ENCODE results near the gene FNDC8.
A peak's percentile ranks its signal among the peaks of the same experiment; 100 is the strongest.
"Not testable (repeated sequence)": the region's sequence is repeated elsewhere in the genome, so short reads cannot be mapped to it uniquely, and the experiment has no call there.

The FNDC8 gene

GRCh38 chr17:35146214-35146833, 24.9 kb downstream of the FNDC8 start:
- FAIRE-seq, result no peak

DNA sequence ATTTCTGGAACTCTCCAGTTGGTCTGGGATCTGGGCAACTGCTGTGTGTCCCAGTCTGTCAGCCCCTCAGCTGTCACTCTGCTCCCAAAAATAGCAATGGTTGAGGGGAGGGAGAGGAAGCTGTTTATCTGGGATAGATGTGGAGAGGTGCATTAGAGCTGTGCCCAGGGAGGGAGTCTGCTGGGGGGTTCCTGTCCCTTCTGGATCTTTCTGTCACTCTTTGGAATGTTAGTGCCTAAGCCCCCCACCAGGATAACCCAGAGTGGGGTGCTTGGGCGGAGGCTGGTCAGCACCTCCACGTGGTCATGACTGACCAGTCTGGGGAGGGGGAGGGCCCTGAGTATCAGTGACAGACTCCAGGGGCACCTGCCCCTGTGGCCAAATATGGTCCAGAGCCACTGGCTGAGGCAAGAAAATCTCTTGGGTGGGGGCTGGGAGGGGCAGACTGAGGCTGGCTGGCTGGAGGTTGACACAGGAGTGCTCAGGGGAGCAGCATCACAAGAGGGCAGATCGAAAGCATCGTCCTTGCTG, 26.0 kb downstream of the FNDC8 start, which contains the start of gene UNC45B:
TSS of gene UNC45B (plus strand) at position 443 of the 531 bp plus-strand sequence. CDS start 447 bp downstream, outside the sequence.
- FAIRE-seq, result no peak

- FAIRE-seq, result no peak
These were observed 26.7 kb downstream of the FNDC8 start for GRCh38 chr17:35148144-35148543.

DNA sequence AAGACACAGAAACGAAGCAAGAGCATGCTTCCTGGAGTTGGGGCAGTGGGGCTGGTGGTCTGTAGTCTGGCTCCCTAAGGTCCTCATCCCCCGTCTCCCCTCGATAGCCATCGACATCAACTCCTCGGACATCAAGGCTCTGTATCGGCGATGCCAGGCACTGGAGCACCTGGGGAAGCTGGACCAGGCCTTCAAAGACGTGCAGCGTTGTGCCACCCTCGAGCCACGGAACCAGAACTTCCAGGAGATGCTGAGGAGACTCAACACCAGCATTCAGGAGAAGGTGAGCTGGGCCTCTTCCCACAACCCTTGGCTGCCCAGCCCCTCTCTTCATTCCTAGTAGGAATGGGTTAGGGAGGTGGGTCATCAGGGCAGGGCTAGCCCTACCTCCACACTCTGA, 28.5 kb downstream of the FNDC8 start:
- no peak for FAIRE-seq

DNA sequence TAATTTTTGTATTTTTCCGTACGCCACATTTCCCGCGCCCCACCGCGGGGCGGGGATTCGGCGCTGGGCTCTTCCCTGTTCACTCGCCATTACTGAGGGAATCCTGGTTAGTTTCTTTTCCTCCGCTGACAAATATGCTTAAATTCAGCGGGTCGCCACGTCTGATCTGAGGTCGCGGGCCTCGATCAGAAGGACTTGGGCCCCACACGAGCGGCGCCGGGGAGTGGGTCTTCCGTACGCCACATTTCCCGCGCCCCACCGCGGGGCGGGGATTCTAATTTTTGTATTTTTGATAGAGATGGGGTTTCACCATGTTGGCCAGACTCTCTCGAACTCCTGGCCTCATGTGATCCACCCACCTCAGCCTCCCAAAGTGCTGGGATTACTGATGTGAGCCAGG, 29.7 kb downstream of the FNDC8 start:
- FAIRE-seq, result not testable (repeated sequence)

DNA sequence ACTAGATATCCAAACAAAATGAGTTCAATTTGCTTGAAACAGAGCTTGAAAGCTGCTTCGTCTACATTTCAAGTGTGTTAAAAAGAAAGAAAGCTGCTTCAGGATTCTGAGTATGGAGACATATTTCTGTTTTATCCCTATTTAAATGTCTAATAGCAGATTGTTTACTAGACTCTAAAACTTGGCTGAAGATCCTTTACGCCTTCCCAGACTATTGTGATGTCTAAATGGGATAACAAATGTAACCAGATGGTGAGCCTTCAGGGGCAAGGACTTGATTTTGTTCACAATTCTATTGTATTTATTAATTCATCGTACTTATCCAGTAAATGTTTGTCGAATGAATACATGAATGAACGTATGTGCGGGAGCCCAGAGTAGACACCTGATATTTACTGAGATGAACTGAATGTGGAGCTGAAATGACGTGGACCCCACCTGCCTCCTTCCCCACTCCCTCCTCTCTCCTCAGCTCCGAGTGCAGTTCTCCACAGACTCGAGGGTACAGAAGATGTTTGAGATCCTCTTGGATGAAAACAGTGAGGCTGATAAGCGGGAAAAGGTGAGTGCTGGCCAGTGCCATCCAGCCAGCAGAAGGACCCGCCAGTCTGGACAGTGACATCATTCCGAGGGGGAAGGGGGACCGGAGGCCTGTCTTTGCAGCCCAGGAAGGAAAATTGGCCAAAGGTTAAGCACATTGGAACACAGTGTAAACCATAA, 31.2 kb downstream of the FNDC8 start:
- no peak for FAIRE-seq

DNA sequence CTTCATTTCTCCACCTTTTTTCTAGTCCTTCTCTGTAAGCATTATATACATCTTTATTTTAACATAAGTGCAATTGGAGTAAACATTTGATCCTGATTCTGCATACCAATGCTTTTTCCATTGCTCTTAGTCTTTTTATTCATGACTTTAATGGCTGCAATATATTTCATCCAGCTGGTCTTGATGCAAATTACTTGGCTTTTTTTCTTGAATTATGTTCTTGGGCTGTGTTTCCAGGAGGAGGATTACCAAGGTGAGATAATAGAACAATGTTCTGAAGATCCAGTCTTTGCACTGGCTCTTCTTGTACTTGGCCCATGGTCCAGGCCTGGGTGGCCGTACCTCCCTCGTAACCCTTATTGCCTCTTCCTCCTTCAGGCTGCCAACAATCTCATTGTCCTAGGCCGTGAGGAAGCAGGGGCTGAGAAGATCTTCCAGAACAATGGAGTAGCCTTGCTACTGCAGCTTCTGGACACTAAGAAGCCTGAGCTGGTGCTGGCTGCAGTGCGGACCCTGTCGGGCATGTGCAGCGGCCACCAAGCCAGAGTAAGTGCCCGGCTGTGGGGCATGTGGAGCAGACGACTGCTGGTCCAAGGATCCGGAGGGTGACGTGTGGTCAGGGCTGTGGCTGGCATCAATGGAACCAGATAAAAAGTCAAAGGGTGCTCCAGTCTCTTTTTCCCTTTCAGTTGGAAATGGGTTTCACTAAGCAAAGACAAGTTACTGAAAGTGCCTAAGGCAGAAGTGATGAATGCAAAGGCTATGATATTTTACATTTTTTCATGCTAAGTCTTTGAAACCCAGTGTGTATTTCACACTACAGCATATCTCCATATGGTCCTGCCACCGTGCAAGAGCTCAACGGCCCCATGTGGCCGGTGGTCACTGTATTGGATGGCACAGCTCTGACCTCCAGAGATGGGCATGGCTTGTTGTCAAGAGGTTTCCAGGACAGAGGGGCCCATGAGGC, 33.1 kb downstream of the FNDC8 start:
- FAIRE-seq, result no peak

DNA sequence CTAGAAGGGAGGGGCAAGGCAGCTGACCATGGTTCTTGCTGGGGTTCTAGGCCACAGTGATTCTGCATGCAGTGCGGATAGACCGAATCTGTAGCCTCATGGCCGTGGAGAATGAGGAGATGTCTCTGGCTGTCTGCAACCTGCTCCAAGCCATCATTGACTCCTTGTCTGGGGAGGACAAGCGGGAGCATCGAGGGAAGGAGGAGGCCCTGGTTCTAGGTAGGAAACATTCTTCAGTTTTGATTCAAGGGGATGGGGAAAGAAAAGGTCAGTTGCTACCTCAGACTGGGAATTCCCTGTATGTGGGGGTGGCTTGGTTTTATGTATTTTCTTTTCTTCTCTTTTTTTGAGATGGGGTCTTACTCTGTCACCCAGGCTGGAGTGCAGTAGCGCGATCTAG, 33.8 kb downstream of the FNDC8 start:
- FAIRE-seq, result no peak

- FAIRE-seq, result no peak
These were observed 38.5 kb downstream of the FNDC8 start for GRCh38 chr17:35159940-35160339.

DNA sequence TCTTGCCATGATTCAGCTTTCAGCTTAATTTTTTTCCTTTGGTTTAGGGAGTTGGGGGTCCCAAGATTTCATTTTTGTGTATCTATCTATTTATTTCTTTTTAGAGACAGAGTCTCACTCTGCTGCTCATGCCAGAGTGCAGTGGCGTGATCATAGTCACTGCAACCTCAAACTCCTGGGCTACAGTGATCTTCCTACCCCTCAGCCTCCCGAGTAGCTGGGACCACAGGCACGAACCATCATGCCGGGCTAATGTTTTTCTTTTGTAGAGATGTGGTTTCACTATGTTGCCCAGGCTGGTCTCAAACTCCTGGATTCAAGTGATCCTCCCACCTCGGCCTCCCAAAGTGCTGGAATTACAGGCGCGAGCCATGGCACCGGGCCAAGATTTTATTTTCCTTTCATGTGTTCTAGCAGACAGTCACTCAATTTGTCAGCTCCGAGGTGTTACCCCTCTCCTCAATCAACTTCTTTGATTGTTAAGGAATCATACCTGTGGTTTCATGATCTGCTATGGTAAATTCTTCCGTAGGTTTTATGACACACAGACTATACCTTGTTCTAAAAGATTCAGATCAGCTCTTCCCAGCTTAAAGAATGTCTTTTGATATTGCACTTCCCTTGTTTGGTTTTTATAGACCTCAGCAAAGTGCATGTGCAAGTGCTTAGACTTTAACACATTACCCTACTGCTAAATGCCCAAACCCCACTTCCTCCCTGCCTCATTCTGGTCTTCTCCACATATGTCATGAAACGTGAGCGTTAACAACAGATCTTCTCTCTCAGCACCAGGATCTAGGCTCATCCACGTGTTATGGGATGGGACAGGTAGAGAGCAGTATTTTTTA, 39.2 kb downstream of the FNDC8 start:
- no peak for FAIRE-seq

DNA sequence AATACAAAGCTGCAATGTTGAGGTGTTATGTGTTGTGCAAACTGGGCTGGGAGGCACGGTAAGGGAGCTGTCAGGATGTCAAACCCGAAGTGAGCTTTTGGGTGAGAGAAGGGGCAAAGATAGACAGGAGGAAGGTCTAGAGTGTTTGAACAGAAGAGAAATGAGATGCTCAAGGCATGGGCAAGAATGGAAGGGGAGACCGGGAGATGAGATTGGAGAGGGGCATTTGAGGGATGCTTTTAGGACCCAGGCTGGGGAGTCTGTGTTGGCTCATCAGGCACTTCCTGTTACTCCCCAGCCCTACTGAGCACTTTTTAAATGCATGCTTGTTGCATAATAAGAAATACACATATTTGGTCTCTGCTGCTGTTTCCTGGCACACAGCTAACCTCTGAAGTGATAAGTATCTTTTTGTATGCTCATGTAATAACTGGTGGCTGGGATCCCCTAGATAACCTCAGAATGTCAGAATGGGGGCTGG, 39.9 kb downstream of the FNDC8 start:
- FAIRE-seq, result no peak

DNA sequence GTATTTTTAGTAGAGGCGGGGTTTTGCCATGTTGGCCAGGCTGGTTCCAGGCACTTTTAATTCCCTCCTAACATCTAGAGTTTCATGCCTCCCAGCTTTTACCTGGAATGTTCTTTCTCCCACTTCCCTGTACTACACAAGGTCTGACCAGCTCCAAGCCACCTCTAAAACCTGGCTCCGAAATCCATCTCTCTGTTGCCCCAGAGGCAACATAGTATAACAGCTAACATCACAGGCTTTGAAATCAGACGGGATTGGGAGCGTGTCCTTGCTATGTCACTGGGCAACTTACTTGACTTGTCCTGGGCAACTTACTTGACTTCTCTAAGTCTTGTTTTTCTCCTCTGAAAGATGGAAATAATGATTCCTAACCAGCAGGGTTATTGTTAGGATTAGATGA, 41.3 kb downstream of the FNDC8 start:
- FAIRE-seq, result no peak

DNA sequence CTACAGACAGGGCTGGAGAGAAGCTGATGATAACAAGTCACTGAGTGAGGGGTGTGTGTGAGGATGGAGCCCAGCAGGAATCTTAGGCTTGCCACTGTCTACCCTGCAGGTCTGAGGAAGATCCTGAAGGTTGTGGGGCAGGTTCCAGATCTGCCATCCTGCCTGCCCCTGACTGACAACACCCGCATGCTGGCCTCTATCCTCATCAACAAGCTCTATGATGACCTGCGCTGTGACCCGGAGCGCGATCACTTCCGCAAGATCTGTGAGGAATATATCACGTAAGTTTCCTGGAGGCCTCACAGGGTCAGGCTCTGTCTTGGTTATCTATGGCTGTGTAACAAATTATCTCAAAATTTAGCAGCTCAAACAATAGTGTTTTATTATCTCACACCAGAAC, 42.5 kb downstream of the FNDC8 start:
- no peak for FAIRE-seq

GRCh38 chr17:35164716-35165115, 43.3 kb downstream of the FNDC8 start:
- FAIRE-seq, result no peak

DNA sequence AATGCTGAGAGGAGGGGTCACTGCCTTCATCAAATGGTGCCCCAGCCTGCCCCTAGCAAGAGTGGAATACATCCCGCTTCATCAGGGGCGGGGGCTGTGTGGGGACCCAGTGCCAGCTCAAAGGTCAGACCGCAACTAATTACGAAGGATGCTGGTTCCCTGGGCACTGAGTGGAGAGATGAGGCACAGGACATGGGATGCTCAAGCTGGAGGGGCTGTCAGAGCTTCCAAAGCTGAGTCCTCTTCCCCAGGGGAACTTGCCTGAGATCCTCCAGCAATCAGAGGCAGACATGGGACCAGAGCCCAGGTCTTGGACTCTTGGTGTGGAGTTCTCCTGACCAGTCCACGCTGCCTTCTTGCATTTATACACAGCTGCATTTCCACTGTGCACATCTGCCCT, 45.1 kb downstream of the FNDC8 start:
- no peak for FAIRE-seq

- FAIRE-seq, result no peak
These were observed 45.6 kb downstream of the FNDC8 start for GRCh38 chr17:35167046-35167445.

- FAIRE-seq, result no peak
These were observed 46.3 kb downstream of the FNDC8 start for GRCh38 chr17:35167666-35168065.

- no peak for FAIRE-seq
These were observed 48.5 kb downstream of the FNDC8 start for GRCh38 chr17:35169835-35170363.

DNA sequence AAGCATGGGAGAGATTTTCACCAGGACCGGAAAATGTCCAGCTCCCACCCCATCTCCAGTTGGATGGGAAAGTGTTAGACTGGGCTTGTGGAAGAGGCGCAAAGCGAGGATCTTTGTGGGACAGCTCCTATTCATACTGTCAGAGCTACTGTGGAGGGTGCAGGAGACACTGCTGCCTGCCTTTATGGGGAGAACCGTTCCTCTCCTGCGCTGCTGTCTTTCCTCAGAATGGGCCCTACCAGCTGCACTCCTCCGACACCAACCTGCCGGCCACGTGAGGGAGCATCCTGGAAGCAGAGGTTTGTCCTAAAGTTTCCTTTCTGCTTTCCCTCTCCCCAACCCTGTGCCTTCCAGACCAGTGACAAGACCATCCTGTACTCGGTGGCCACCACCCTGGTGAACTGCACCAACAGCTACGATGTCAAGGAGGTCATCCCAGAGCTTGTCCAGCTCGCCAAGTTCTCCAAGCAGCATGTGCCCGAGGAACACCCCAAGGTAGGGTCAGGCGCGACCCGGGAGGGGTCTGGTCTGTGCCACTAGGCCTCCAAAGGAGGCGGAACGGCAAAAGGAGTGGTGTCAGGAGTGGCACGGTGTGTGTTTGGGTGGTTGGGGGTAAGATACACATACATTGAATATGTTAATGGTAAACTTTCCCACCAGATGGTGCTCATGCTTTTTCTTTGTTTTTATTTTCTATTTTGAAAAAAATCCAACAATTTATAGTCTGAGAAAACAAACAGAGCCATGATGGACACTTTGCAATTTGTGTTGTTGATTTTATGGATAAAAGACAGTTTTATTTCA, 49.8 kb downstream of the FNDC8 start:
- FAIRE-seq, result peak; percentile 40

DNA sequence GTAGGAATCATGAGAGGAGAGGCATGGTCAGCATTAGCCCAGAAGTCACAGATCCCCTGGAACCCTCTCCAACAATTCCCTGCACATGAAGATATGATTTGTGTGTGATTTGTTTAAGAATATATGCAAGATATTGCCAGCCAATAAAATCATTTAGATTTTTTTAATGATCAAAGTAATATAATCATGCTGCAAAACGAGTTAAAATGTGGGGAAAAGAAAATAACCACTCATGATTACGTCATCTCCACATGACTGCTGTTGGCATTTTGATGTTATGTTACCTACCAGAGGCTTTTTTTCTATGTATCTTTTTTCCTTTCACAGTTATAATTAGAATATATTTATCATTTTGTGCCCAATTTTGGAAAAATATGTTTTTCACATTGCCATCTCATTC, 50.4 kb downstream of the FNDC8 start:
- no peak for FAIRE-seq

- not testable (repeated sequence) for FAIRE-seq
These were observed 50.9 kb downstream of the FNDC8 start for GRCh38 chr17:35172321-35172720.
